ENCODE data around the gene FBXO38. TPM values are rescaled to one million over a fixed set of nuclear protein-coding genes. Genes with fewer than 3 reads are reported as not detected.

Gene FBXO38
- total RNA-seq, 1 experiment from 2014 or later, result 34.5 TPM

- no TSS peak for BruUV-seq (replicated peaks)
- intact Hi-C loops (cut with micrococcal nuclease; ENCODE audit: unreplicated experiment) (no loop called here), in situ Hi-C loops (cut with HindIII; ENCODE audit: low pct_unique_long_range_greater_than_20kb, low sequenced_read_pairs) (no loop called here)
- Histone ChIP-seq H3K27ac (ENCODE audit: low read length) (no peak overlapping the region), H3K36me3 (ENCODE audit: control insufficient read depth, insufficient read depth, low read length) (peaks cover 13% of the 10 kb centered on the region), H3K9me3 (ENCODE audit: control insufficient read depth, insufficient read depth, low read depth, low read length) (no peaks in the 10 kb centered on the region), H3K4me3 (ENCODE audit: low read depth in 2 of 2, low read length in 2 of 2) (no peak overlapping the region), H3K4me1 (ENCODE audit: control insufficient read depth, insufficient read depth, low read length) (peaks cover 5% of the 10 kb centered on the region; the same call in 1 of the 2 replicates), H3K27me3 (ENCODE audit: control insufficient read depth, insufficient read depth, low read length) (no peaks in the 10 kb centered on the region)
- ChIA-PET POLR2A (no interaction called here), CTCF (no interaction called here)
- TF ChIP-seq SIN3A (IDR thresholded peaks at IDR 0.05; ENCODE audit: borderline replicate concordance, insufficient read depth, low read depth, low read length), result no peak
- TF ChIP-seq REST (IDR thresholded peaks at IDR 0.05; ENCODE audit: insufficient read depth in 1 of 2, low read depth in 2 of 2, low read length in 1 of 2), result no peak
- no peak for TF ChIP-seq CTCF (IDR thresholded peaks at IDR 0.05)
- no peak for TF ChIP-seq TCF7L2 (IDR thresholded peaks at IDR 0.05; ENCODE audit: low read depth, low read length)
- TF ChIP-seq POLR2AphosphoS5 (IDR thresholded peaks at IDR 0.05; ENCODE audit: low read depth, low read length), result no peak
- ATAC-seq (no peak), DNase-seq (ENCODE audit: low read depth, low spot score) (no peak)
Observed at GRCh38 chr5:148395031-148395430, 11.3 kb downstream of the FBXO38 start.

GRCh38 chr5:148397968-148398595 lies 14.3 kb downstream of the FBXO38 start:
- TF ChIP-seq SIN3A (IDR thresholded peaks at IDR 0.05; ENCODE audit: borderline replicate concordance, insufficient read depth, low read depth, low read length) (no peak), REST (IDR thresholded peaks at IDR 0.05; ENCODE audit: insufficient read depth in 1 of 2, low read depth in 2 of 2, low read length in 1 of 2) (no peak), CTCF (IDR thresholded peaks at IDR 0.05) (no peak), POLR2AphosphoS5 (IDR thresholded peaks at IDR 0.05; ENCODE audit: low read depth, low read length) (no peak), TCF7L2 (IDR thresholded peaks at IDR 0.05; ENCODE audit: low read depth, low read length) (no peak)
- H3K27ac ChIP-seq (ENCODE audit: low read length), result no peak overlapping the region
- no peak for DNase-seq (ENCODE audit: low read depth, low spot score)
- H3K36me3 ChIP-seq (ENCODE audit: control insufficient read depth, insufficient read depth, low read length), result peaks cover 32% of the 10 kb centered on the region
- intact Hi-C loops (cut with micrococcal nuclease; ENCODE audit: unreplicated experiment), result no loop called here
- POLR2A ChIA-PET, result interaction anchor here (0.6 kb wide), 1 partner anchor 10 kb away, joined by 5 read pairs; no protein-coding TSS in a partner anchor
- in situ Hi-C loops (cut with HindIII; ENCODE audit: low pct_unique_long_range_greater_than_20kb, low sequenced_read_pairs), result no loop called here
- CTCF ChIA-PET, result no interaction called here
- no peaks in the 10 kb centered on the region for H3K27me3 ChIP-seq (ENCODE audit: control insufficient read depth, insufficient read depth, low read length)
- no peaks in the 10 kb centered on the region for H3K9me3 ChIP-seq (ENCODE audit: control insufficient read depth, insufficient read depth, low read depth, low read length)
- H3K4me3 ChIP-seq (ENCODE audit: low read depth in 2 of 2, low read length in 2 of 2), result no peak overlapping the region
- BruUV-seq (replicated peaks), result no TSS peak
- ATAC-seq, result no peak
- peaks cover 5% of the 10 kb centered on the region; the same call in 1 of the 2 replicates for H3K4me1 ChIP-seq (ENCODE audit: control insufficient read depth, insufficient read depth, low read length)

Data from Panc1 (cell line).